Mesenteric fat pad (tissue), 1 donor: Measurements from ENCODE around the gene ASNS. TPM values are rescaled to one million over a fixed set of nuclear protein-coding genes. Genes with fewer than 3 reads are reported as not detected.
A peak's percentile ranks its signal among the peaks of the same experiment; 100 is the strongest.
"Not testable (repeated sequence)": the region's sequence is repeated elsewhere in the genome, so short reads cannot be mapped to it uniquely, and the experiment has no call there.

Experiments
- DNase-seq: peaks from one replicate; pipeline ENCODE4 v3.0.0-alpha.2; 2020; ENCODE audit warnings: low spot score
- long read RNA-seq: library from polyadenylated mRNA; unstranded; transcript quantifications from one replicate; pipeline ENCODE4 v2.0.0, GENCODE V29; 2020
- total RNA-seq: library from RNA; stranded (reverse); fragmentation: NEBNext Ultra II Directional; extraction: Animal tissue kit (Norgen Biotek cat#: 25700); gene quantifications from one replicate; pipeline ENCODE4 v1.2.1, GENCODE V29; 2021
- donor health status: DM: yes; HTN: yes; CAD: no.

ASNS gene, protein sequence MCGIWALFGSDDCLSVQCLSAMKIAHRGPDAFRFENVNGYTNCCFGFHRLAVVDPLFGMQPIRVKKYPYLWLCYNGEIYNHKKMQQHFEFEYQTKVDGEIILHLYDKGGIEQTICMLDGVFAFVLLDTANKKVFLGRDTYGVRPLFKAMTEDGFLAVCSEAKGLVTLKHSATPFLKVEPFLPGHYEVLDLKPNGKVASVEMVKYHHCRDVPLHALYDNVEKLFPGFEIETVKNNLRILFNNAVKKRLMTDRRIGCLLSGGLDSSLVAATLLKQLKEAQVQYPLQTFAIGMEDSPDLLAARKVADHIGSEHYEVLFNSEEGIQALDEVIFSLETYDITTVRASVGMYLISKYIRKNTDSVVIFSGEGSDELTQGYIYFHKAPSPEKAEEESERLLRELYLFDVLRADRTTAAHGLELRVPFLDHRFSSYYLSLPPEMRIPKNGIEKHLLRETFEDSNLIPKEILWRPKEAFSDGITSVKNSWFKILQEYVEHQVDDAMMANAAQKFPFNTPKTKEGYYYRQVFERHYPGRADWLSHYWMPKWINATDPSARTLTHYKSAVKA
- total RNA-seq: 15.3 TPM
- long read RNA-seq, transcript ASNS-202 (13 exons, 1,994 nt): major isoform, 23 of 29 reads
- long read RNA-seq, partial matches to known transcripts: 1 of 29 reads
- long read RNA-seq, other reads (novel, unspliced or antisense): 1 of 29 reads

DNA sequence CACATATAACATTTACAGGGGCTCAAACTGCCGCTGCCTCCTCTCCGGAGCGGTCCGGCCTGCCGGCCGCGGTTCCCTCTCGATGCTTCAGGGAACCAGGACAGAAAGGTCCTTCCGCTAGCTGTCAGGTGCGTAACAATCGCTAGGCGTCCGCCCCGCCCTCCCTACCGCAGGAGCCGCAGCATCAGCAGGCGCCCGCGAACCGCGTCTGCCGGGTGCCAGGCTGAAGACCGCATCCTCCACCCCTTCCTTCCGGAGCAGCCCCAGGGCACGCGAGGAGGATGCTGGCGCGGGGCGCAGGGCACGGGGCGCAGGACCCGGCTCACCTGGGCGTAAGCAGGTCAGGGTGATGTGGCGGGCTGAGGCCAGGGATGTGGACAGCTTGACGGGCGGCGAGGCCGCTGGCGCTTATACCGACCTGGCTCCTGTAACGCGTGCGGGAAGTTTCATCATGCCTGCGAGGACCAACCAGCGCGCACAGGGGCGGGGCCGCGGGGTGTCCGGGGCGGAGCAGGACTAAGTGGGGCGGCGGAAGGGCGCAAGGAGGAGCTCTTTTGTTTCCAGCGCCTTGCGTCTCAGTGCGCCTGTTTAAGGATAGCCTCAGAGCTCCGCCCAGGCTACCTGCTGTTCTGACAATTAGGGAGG lies at the start of gene ASNS:
Gene ASNS, minus strand, starts transcription at position 384 of the 645 bp plus-strand sequence. CDS start 3,252 bp downstream, outside the sequence.
- peak; percentile 95 for DNase-seq

DNA sequence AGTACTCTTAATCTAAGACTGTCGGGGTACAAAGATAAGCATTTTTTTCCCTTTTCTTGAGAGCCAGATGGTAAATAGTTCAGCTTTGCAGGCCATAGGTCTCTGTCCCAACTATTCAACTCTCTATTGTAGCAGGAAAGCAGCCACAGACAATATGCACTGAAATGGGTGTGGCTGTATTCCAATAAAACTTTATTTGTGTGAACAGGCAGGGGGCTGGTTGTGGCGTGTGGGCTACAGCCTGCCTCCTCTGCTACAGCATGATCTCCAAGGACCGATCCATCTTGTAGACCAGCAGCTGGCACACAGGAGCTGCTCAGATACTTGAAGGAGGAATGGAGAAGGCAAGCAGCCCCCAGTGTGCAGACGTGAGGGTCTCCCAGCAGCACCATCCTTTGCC lies 49.0 kb upstream of the ASNS start:
- DNase-seq: not testable (repeated sequence)

DNA sequence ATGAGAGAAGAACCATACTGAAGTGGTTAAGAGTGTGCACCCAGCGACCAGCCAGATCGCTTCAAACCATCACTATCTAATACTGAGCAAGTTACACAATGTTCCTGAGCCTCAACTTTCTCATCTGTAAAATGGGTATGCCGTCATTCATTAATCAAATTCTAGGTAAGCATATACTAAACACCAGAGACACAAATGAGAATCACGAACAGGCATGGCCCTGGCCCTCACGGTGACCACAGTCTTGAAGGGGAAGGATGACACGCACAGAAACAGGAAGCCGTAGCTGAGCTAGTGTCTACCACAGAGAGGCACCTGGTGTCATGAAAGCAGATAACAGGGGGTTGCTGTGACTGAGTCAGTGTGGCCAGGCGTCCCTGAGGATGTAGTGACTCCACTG lies 43.1 kb upstream of the ASNS start:
- not testable (repeated sequence) for DNase-seq

DNA sequence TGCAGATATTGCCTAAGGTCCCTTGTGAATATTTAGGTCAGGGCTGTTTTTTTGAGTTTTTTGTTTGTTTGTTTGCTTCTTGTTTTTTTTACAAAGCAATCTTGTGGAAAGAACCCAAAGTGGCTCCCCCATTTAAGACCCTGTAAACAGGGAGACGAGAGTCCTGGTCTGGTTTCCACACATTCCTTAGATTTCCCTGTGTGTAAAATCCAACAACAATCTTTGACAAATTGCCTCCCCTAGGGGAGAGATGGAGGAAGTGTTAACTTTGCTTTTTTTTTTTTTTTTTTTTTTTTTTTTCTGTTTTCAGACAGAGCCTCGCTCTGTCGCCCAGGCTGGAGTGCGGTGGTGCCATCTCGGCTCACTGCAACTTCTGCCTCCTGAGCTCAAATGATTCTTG lies 40.1 kb upstream of the ASNS start:
- DNase-seq: not testable (repeated sequence)

DNA sequence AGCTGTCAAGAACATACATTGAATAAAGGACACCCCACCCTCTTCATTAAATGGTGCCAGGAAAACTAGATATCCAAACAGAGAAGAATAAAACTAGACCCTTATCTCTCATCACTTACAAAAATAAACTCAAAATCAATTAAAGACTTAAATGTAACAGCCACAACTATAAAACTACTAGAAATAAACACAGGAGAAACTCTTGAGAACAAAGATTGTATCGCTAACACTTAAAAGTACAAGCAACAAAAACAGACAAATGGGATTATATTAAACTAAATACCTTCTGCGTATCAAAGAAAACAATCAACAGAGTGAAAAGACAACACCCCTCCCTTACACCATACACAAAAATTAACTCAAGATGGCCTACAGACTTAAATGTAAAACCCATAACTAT lies 24.7 kb upstream of the ASNS start:
- not testable (repeated sequence) for DNase-seq

DNA sequence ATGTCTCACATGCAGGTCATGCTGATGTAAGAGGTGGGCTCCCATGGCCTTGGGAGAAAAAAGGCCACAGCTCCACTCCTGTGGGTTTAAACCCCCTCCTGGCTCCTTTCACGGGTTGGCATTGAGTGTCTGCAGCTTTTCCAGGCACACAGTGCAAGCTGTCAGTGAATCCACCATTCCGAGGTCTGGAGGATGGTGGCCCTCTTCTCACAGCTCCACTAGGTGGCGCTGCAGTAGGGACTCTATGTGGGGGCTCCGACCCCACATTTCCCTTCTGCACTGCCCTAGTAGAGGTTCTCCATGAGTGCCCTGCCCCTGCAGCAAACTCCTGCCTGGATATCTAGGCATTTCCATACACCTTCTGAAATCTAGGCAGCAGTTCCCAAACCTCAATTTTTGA lies 19.5 kb upstream of the ASNS start:
- DNase-seq: not testable (repeated sequence)

DNA sequence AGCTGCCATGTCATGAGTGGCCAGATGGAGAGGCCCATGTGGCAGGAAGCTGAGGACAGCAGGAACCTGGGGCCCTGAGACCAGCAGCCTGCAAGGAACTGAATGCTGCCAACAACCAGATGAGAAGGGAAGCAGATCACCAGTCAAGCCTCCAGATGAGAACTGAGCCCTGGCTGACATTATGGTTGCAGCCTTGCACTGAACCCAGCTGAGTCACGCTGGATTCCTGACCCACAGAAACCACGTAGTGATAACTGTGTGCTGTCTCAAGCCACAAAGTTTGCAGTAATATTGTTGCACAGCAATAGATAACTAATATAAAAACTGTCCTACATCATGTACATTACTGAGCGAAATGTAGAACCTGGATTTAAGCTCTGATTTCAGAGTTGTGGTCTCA lies 7.3 kb upstream of the ASNS start:
- DNase-seq: not testable (repeated sequence)

DNA sequence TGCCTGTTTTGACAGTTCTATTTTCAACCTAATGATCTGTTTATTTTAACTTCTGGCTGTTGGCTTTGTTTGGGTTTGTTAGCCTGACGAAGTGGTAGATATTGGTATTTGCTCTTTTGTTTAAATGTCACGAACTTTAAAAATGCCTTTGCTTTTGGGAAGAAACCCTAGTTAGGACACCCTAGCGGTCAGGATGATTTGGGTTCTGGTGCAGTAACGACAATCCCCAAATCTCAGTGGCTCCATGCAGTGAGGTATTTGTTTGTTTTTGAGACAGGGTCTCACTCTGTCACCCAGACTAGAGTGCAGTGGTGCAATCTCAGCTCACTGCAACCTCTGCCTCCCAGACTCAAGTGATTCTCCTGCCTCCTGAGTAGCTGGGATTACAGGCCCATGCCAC lies 2.7 kb upstream of the ASNS start:
- DNase-seq: not testable (repeated sequence)

DNA sequence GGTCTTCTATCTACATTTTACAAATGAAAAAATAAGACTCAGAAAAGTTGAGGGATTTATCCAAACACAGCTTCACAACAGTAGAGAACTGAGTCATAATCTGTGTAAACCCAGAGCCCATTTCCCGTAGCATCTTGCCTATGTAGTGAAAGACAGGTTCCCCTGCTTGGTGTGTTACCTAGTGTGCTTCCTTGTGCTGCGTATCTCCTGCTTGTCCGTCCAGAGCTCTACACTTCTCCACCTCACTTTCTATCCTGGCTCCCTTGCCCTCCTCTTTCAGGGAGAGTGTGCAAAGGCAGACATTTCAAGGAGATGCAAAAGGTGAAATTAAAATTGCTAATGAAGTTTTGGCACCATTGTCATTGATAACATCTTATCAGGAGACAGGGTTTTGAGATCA lies 1.4 kb upstream of the ASNS start:
- no peak for DNase-seq

DNA sequence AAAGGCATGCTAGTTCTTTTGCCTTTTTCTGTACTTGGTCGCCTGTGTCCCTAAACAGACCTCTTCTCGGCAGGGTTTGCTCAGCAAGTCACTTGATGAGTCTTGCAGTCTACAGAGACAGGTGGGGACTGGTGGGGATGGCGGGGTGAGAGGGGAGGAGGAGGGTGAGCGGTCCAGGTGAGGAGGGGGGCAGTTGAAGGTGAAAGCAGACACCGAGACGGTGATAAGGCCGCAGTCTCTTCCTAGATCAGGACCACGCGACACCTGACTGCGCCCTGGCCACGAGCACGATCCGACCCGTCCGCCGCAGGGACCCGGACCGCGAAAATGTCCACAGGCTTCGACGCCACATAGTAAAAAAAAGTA lies 566 bp downstream of the ASNS start:
- no peak for DNase-seq

DNA sequence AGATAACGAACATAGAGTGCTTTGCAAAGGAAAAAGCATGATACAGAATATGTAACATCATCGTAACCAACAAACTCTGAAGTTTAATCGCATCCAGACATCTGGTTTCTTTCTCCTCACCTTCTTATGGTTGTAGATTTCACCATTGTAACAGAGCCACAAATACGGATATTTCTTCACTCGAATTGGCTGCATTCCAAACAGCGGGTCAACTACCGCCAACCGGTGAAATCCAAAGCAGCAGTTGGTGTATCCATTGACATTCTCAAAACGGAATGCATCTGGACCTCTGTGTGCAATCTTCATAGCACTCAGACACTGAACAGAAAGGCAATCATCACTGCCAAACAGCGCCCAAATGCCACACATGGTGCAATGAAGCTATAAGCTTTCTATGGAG lies 3.4 kb downstream of the ASNS start:
- DNase-seq: no peak

DNA sequence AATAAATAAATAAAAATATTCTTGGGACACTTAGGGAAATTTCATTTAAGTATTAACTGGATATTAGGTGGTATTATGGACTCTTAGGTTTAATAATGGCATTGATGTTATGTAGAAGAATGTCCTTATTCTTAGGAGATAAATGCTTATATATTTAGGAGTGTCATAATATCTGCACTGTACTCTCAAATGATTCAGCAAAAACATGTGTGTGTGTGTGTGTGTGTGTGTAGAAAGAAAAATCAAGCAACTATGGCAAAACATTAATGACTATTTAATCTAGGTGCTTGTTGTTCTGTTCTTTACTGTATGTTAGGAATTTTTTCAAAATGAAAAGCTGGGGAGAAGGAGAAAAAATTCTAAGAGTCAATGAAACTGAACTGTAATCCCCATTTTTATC lies 3.9 kb downstream of the ASNS start:
- no peak for DNase-seq

DNA sequence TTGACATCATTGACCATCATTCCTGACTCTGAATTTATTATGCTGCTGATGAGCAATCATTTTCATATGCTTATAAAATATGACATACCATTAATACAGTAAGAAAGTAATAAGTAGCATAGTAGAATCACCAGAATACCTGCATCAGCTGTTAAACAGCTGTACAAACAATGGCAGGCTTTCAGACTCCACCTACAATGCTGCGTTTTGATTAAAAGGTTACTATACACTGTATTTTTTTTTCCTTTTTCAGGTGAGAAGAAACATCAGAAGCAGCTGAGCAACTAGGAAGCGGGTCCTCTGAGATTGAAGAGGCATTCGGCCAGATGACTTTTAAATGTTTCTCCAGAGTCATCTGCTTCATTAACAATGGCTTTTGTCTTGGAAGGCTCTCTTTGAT lies 7.1 kb downstream of the ASNS start:
- no peak for DNase-seq

DNA sequence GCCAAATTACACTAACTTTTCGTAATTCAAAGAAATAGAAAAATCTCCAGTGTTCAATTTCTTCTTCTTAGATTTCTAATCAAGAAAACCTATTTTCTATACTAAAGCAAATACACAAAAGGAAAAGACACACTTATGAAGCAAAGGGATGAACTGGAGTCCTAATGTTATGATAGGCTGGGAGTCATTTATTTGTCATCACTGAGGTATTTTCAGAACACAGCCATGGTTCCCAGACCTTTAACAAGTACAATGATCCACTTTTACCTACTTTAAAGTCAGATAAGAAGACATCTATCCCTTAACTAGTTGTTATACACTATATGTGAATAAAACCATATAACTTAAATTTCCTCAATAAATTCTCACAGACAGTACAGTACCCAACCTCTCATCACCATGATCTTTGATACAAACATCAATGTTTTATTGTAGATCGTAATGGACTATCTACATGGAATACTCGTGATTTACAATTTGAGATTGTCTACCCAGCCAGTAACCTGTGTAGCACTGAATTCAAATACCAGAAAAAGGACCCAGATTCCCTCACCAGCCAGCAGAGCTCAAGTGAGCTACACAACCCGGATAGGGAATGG lies 12.5 kb downstream of the ASNS start:
- DNase-seq: no peak

DNA sequence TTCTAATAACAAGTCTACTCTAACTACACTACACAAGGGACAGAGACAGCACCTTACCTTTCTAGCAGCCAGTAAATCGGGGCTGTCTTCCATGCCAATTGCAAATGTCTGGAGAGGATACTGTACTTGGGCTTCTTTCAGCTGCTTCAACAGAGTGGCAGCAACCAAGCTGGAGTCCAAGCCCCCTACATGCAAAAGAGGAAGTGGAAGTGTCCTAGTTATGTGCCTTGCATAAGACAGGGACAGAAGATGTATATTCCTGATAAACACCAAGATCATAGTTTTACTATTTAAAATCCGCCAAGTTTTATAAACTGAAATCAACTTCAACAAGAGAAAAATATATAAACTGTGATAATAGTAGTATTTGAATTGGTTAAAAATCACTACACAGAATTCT lies 14.0 kb downstream of the ASNS start:
- no peak for DNase-seq

DNA sequence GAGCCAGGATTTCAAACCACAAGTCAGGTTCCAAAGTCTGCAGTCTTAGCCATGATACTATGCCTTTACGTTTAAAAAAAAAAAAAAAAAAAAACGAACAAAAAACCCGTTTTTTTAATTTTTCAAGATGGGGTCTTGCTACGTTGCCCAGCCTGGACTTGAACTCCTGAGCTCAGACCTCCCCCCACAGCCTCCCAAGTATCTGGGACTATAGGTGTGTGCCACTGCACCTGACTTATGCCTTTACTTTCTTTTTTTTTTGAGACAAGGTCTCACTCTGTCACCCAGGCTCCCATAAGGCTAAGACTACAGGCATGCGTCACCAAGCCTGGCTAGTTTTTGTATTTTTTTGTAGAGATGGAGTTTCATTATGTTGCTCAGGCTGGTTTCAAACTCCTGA lies 14.7 kb downstream of the ASNS start:
- DNase-seq: no peak

DNA sequence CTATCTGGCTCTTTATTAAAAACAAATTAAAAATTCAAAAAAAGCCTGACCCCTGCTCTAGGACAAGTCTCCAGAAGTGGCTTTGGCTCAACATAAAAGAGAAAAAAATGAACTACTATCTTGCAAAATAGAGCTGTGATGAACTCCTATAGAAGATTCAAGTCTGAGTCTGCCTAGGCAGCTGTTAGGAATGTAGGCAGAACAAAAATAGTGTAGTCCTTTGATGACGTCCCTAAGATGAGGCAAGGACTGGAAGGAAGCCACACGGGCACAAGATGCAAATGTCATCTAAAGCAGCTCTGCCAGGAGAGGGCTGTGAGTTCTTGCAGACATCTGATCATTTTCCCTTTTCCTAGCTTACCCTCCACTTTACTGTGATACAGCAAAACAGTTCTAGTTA lies 20.5 kb downstream of the ASNS start:
- no peak for DNase-seq

DNA sequence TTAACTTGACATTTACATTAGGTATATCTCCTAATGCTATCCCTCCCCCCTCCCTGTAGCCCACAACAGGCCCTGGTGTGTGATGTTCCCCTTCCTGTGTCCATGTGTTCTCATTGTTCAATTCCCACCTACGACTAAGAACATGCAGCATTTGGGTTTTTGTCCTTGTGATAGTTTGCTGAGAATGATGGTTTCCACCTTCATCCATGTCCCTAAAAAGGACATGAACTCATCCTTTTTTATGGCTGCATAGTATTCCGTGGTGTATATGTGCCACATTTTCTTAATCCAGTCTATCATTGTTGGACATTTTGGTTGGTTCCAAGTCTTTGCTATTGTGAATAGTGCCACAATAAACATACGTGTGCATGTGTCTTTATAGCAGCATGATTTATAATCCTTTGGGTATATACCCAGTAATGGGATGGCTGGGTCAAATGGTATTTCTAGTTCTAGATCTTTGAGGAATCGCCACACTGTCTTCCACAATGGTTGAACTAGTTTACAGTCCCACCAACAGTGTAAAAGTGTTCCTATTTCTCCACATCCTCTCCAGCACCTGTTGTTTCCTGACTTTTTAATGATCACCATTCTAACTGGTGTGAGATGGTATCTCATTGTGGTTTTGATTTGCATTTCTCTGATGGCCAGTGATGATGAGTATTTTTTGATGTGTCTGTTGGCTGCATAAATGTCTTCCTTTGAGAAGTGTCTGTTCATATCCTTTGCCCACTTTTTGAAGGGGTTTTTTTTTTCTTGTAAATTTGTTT lies 21.8 kb downstream of the ASNS start:
- not testable (repeated sequence) for DNase-seq

DNA sequence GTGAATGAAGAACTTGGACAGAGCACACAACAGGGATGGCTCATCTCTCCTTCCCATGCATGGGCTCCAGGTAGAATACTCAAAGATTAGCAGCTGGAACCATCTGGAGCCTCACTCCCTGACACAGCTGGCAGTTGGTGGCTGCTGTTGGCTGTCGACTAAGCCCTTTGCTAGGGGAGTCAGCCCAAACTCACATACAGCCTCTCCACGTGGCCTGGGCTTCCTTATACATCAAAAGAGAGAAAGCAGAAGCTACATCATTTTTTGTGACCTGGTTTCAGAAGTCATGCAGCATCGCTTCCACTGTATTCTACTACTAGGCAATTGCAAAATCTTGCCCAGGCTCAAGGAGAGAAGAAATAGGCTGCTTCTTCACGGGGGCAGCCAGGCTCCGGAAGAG lies 24.4 kb downstream of the ASNS start:
- DNase-seq: no peak

DNA sequence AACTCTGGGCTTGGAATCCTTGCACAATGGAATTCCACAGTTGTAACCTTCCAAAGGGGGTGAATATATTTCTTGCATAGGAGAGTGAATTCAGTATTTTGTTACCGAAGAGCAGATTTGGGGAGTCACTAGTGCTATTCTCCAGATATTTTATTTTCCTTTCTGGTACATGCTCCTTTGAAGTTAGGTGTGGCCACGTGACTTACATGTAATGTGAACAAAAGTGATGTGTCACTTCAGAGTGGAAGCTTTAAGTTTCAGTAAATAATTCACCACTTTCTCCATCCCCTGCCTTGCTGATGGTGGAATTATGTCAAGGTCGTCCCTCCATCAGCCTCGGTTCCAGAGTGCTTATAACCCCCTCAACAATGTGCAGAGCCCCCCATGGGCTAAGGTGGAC lies 25.3 kb downstream of the ASNS start:
- DNase-seq: no peak

DNA sequence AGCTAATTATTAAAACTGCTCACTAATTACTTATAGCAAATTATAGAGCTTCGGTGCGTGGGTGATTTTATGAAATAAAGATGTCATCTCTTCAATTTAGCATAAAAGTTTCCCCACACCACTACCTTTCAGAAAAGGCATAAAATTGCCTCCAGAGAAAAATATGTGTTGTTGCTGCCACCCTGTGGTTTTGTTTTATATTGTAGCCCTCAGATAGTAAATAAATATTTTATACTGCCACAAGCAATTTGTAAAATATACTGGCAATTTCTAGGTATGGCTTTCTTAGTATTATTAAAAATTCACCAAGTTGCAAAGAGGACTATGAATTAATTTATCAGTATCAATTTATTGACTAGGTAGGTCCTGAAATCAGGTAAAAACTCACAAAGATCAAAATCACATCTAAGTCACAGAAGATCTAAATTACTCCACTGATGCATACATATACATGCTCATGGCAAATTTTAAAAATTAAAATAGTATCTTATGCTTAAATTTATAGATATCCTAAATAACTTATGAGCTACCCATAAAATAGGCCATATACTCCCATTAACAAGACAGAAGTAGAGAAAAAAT lies 26.5 kb downstream of the ASNS start:
- no peak for DNase-seq
